NCI-H2196 (cell line): ENCODE measurements around the gene GFM1.
A peak's percentile ranks its signal among the peaks of the same experiment; 100 is the strongest.
"Not testable (repeated sequence)": the region's sequence is repeated elsewhere in the genome, so short reads cannot be mapped to it uniquely, and the experiment has no call there.

Source experiments
- DNase-seq: peaks from one replicate; lab custom pipeline; 2025; ENCODE audit not compliant: unreplicated experiment; lab: John Stamatoyannopoulos, UW

The GFM1 gene

DNA sequence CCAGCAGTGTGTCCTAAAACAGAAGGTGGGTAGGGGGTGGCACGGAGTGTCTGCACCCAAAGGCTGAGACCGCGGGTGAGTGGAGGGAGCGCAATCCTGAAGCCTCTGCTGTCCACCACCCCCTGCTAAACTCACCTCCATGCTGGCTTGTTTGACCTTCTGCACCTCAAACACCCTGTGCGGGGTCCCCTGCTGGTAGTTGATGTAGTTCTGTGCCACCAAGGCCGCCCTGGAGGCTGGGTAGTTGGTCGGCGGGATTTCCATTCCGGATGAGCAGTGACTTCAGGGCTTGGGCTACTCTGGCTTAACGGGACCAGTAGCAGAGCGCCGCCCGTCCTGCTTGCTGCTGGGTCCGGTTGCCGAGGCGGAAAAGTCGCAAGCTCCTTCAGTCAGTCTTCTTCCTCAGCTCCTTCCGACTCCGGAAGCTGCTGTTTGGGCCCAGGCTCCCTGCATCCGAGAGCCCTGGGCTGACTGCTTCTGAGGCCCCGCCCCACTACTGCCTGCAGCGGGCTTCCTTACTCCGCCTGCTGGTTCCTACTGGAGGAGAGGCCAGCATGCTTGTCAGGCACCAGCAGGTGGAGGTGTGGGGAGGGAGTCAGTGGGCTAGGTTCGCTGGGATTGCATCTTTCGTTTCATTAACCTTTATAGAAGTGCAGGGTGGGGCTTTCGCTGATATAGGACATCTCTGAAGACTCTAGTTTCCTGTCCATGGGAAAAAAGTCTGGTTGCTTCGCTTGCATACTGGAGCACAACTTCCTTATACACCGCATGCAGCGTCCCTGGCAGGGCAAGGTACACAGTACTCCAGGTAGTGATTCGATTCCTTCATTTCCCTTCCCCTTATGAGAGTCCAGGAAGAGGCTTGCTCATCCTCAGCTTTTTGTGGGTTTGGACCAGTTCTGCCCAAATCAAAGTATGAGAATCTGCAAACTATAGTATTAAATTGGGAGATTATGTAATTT is 28.2 kb downstream of the GFM1 start, which contains the start of gene LXN:
TSS of gene LXN (minus strand) at position 434 of the 962 bp plus-strand sequence. CDS start at position 264, 170 bp downstream.
- DNase-seq: no peak

DNA sequence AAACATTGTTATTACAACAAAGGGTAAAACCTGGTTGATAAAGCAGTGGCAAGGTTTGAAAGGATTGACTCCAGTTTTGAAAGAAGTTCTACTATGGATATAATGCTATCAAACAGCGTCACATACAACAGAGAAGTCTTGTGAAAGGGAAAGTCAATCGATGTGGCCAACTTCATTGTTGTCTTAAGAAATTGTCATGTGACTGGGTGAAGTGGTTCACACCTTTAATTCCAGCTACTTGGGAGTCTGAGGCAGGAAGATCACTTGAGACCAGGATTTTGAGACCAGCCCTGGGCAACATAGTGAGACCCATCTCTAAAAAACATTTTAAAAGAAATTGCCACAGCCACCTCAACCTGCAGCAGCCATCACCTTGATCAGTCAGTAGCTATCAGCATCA is 34.4 kb downstream of the GFM1 start:
- DNase-seq: no peak

DNA sequence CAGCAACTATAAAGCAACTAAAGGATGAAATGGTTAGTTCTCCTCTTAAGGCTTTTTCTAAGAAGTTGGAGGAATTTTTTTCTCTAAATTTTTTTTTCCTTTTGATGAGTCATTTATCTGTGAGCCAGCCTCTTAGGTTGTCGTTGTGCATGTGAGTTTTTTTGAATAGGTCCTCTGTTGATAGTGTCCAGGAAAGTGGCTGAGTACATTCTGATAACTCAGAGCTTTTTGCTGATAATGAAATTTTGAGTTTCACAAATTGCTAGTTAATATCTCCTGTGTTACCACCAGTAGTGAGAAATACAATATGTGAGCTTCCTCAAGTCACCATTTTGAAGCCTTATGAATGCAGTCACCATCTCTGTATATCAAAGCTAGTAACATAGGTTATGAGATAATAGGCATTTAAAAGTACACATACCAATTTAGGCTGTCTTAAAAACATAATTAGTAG is 35.2 kb downstream of the GFM1 start:
- DNase-seq: no peak

DNA sequence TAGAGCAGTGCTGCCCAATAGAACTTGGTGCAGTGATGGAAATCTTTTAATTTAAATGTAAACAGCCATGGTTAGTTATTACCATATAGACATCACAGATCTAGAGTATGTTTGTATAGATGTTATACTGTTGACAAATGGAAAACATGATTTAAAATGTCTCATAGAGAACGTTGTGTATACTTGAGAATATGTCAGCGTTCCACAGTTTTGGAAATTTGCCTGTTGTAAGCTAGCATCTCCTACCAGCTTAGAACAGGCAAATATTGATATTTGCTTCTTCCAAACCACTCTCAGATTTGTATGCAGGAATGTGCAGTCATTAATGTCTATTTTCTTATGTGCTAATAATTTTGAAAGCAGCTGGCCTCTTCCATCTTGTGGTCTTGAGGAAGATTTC is 36.5 kb downstream of the GFM1 start:
- DNase-seq: no peak

DNA sequence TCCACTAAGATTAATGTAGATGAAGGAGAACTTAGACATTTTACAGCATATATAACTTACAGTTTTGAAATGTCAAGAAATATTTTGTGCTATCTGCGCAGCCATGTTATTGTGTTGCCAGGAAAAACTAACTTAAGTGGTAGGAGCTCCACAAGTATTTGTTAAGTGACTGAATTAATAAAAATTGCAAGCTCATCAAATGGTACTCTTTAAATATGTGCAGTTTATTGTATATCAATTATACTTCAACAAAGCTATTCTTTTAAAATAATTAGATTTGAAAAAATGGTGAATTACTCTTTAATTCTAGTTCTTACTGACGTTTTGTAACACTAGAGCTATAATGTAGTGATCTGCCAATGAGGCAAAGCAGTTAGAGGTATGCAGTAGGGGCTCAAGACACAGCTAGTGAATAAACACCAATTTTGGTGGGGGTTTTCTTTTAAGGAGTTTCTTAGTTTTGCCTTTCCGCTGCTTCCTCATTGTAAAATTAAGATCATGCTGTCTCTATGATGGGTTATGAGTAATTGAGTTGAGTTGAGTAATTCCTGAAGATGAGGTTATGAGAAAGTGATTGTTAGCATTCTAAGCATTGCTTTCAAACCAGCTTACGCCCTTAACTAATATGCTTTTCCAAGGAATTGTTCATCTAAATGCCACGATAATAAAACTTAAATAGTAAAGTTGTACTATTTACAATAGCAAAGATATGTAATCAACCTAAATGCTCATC is 39.1 kb downstream of the GFM1 start:
- no peak for DNase-seq

DNA sequence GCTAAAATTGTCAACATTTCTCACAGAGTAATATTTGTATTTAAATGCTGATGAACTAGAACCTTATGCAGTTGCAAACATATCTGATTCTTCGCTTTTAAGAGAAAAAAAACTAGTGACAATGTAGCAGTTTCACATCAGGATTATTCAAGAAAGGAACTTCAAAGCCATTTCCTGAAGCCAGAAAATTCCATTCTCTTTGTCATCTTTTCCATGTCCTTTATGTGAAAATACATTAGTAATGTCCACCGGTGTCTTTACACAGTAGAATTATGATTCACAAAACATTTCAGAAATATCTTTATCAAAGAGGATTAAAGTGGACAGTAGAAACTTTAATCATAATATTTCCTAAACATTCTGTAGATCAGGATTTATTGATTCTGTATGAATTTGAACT is 40.8 kb downstream of the GFM1 start:
- DNase-seq: no peak

DNA sequence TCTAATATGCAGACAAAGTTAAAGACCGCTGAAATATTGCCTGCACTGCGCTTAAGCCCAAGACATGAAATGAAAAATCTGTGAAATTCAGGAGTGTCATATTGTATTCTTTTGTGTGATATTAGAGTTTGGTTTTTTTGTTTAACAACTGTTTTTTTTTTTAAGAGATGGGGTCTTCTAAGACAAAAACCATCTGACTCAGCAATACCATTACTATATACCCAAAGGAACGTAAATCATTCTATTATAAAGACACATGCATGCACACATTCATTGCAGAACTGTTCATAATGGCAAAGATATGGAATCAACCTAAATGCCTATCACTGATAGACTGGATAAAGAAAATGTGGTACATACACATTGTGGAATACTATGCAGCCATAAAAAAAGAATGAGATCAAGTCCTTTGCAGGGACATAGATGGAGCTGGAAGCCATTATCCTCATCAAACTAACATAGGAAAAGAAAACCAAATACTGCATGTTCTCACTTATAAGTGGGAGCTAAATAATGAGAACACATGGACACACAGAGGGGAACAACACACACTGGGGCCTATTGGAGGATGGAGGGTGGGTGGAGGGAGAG is 49.6 kb downstream of the GFM1 start:
- not testable (repeated sequence) for DNase-seq

DNA sequence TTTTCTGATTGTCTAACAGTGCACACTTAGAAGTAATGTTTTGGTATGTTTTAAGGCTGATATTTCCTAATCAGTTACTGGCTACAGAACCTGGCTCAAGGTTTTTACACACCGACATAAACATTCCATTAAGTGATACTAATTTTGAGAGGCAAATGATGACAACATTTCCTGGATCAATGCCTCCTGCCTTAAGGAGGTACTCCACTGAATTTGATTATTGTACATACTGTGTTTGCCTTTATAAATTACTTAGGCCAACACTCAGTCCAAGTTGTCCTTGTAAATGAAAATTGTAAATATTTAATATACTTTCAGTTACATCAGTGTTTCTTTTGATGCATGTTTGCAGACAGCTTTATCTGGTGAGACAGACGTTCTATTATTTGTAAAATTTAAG is 52.3 kb downstream of the GFM1 start:
- no peak for DNase-seq

DNA sequence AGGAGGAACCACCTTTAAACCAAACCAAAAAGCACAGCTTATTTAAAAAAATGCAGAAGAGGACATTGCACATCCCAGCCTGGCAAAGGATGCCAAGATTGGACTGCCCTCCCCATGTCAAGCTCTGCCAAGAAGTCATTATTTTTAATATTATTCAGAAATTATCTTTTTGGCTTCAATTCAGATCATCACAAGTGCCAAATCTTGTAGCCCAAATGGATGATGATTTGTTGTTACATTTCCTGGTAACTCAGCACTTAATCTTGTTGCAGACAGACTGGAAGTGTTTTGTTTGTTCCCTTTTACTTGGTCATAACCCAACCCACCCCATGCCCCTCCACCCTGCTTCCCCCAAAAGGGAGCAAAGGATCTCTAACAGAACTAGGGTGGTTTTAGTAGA is 56.2 kb downstream of the GFM1 start:
- DNase-seq: peak; percentile 43

DNA sequence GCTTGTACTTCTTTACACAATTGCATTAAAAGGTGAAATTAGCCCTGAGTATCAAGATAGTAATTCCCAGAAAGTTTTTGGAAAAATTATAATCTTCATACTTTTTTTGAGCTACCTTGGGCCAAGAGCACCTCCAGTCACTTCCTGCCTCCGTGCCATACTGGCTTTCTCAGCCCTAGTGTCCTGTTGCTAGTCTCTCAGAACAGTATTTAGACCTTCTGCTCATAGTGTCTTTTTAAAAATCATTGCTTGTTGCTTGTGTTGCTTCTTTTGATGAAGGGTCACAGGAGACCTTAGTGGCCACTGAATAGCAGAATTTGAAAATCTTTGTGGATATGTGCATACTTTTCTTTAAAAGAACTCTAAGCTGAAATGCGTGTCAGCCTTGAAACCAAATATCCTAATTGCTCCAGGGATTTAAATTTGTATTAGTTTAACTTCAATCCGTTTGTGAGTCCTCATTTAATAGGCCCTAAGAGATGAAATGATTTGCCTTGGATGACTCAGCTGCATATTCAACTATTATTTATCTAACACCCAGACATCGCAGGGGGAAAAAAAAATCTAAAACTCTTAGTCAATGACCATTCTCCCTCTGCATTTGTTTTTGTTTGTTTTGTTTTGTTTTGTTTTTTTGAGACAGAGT is 57.2 kb downstream of the GFM1 start:
- DNase-seq: no peak

DNA sequence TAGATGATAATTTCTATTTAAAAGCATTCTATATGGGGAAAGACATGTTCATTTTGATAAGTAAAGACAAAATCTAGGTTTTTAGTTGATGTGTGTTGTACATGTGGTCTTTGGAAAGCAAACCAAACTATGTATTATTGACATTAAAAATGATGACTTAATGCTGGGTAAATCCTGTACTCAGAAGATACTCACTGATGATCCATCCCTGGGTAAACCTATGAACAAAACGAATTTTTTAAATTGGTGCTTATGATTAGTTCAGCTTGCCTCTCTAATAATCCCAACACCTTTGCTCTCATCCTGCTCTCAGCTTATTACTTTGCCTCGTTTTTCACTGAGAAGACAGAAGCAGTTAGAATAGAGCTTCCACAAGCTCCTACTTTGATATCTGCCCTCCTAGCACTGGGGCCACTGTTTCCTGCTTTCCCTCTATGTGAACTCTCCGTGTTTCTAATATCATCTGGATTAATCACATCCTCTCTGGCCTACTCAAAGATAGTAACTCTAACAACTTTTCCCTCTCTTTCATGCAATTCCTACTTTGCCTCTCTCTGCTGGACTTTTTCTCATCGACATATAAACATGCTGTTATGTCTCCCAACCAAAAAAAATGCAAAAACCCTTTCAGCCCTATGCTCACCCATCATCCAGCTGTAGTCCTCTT is 58.6 kb downstream of the GFM1 start:
- DNase-seq: no peak

DNA sequence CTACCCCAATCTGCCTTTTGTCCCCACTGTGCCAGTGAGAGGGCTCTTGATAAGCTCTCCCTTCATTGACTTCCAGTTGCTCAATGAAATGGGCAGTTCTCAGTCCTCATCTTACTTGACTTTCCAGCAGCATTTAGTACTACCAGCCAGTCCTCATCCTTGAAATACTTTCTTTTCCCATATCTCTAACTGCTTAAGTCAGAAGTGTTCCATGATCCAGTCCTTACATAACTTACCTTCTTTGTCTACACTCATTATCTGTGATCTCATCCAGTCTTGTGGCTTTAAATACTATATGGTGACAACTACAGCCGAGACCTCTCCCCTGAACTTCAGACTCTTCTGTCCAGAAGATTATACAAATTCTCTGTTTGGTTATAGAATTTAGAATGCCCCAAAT is 59.2 kb downstream of the GFM1 start:
- no peak for DNase-seq

DNA sequence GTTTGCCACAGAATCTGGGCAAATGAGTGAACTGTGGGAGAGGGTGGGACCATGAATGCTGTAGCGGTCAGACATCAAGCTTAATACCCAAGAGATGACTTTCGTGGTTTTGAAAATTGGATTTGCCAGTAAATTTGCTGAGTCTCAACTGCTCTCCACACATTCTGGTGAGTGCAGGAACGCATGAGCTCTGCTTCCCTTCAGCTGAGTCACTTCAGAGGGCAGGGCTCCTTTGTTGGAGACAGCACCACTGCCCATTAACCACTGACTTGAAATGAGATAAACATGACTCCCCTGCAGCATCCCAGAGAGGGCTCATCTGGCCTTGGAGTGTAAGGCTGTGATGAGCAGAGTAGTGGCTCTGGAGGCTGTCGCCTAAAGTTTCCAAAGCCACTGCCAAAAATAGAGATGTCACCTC is 65.3 kb downstream of the GFM1 start:
- peak; percentile 36 for DNase-seq

DNA sequence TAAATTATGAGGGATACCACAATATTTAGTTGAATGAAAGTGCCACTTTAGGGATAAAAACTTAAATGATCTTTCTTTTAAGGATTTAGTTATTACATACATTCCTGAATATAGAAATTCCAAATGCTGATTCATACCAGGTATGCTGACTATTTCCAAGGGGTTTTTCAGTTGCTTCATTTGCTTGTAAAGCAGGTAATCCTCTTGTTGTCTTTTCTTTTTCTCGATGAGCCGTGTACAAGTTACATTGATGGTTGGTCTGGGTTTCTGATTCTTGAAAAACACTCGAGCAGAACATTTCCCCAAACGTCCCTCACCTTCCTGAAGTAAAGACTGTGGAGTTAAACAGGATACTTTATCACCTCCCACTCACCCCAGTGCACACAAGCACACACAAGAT is 66.3 kb downstream of the GFM1 start:
- DNase-seq: no peak

DNA sequence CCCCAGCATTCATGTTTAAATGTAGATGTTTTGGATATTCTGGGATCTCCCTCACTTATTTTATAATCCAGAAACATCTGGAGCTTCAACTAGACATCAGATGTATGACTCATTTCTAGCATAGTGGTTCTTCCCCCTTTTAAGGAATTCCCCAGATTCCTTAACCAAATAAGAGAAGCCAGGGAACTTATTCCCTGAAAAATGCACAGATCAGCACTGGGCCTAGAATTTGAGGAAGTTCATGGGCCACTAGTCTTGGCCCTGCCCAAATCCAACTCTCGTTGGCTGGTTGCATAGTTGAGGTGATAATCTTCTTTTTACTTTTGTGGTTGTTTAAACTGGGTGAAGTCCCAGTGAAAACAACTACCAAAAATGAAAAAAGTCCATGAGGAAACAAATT is 67.6 kb downstream of the GFM1 start:
- DNase-seq: no peak

DNA sequence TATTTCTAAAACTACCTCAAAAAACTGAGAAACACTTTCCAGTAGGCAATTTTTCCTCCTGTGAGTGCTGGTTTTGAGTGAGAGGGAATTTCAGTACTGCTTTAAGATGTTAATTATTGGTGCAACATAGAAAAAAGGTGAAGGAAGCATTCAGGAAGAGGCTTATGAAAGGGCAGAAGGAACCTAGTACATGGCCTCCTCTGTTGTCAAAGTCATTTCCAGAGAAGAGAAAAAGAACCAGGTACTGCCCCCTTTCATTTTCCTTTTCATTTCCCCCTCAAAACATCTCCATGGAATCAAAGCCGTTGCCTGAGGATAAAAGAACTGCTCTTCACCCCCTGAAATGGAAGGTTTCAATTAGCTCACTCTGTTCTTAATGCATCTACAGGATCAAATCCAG is 68.1 kb downstream of the GFM1 start:
- DNase-seq: no peak

DNA sequence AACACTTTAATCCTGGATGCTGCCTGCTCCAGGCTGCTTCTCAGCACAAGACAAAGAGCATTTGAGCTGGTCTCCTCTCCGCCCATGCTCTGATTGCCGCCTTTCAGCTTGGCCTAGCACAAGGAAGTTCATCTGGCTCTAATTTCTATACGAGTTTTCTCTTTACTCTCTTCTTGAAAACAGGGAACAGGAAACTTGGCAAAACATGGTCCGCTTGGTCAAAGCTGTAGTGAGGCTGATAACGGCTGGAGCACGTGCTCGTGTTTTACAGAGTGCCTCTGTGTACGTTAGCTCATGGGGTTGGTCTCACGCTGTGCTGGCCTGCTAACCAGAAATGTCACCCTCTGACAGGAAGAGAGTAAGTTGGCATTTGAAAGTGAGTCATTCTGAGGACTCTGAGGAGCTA is 68.8 kb downstream of the GFM1 start:
- DNase-seq: no peak

DNA sequence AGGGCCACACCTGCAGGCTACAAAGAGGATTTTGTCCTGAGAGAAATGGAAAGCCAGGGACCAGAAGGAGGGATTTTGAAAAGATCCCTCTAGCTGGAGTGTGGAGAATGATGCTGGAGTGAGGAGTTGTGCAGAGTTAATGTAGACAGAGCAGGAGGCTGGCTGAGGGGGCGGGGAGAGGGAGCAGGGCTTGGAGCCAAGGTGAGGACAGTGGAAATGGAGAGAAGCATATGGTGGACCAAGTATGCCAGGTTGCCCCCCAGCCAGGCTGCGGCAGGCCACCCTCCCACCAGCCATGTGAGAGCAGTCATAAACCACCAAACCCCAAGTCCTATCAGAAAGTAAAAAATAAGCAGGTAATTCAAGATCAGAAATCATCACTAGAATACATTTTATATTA is 73.2 kb downstream of the GFM1 start:
- DNase-seq: no peak

DNA sequence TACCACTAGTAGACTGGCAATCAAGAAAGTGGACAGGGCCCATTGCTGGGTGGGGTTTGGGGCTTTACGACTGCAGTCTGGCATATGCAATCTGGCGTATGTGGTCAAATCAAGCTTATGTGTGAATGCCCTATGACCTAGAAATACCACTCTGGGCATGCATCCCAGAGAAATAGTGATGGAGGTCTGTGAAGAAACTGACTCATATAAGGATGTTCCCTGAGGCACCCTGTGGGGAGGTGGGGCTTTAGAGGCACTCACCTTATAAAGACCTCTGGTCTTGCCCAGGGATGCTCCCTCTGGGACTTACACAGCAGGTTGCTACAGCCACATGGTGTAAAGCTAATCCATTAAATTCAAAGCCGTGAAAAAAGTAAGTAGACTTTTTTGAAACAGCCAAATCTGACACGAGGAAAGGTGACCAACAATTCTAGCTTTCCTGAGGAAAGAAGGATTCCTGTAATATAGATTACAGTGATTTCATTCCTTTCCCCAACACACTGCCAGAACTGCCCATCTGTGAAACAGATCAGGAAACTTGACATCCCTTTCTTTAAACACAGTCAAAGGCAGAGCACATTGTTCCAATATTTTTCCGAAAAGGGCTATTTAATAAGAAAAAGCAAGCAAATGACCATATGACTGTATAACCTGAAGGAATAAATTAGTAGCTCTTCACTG is 74.3 kb downstream of the GFM1 start:
- DNase-seq: no peak

DNA sequence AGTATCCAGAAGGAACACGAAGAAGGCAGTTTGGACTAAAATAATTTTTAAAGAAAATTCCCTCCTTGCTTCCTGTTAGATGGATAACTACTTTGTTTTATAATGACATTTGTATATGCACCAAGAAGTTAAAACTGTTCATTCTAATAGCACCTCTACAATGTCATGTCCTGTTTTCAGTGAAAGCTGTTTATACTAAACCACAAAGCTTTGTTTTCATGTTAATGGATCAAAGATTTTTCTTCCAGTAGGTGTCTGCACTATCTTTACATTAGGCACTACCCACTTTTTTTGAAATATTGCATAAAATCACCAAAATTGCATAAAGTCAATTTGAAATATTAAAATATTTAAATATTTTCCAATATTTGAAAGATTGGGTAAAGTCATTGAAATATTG is 77.8 kb downstream of the GFM1 start:
- DNase-seq: no peak
